NCI-H146 treated with DMSO at 0.1 percent for 48 hours (cell line): ENCODE data around the gene GON4L.
"Not testable (repeated sequence)": the region's sequence is repeated elsewhere in the genome, so short reads cannot be mapped to it uniquely, and the experiment has no call there.

Experiments
- DNase-seq: peaks from one replicate; lab custom pipeline; 2025; ENCODE audit not compliant: unreplicated experiment; lab: John Stamatoyannopoulos, UW

GON4L gene

GRCh38 chr1:155856975-155857930 lies at the start of gene GON4L:
TSS of gene GON4L (minus strand) at chr1:155857214. CDS start at chr1:155853780, 3,434 bp downstream.
- peak; percentile 86 for DNase-seq

GRCh38 chr1:155904261-155904660 lies 47.2 kb upstream of the GON4L start:
- no peak for DNase-seq

- no peak for DNase-seq
Measured at GRCh38 chr1:155900161-155900560, 43.1 kb upstream of the GON4L start.

GRCh38 chr1:155899683-155900082 lies 42.7 kb upstream of the GON4L start:
- DNase-seq = no peak

GRCh38 chr1:155898888-155899287 lies 41.9 kb upstream of the GON4L start:
- DNase-seq = no peak

GRCh38 chr1:155897746-155898145 lies 40.7 kb upstream of the GON4L start:
- DNase-seq = no peak

DNA sequence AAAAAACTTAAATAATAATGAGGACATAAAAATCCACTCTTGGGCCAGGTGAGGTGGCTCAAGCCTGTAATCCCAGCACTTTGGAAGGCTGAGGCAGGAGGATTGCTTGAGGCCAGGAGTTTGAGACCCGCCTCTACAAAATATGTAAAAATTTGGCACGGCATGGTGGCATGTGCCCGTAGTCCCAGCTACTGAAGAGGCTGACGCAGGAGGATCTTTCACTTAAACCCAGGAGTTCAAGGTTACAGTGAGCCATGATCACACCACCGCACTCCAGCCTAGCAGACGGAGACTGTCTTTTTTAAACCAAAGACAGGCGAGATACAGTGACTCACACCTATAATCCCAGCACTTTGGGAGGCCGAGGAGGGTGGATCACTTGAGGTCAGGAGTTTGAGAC lies 39.5 kb upstream of the GON4L start:
- not testable (repeated sequence) for DNase-seq

- not testable (repeated sequence) for DNase-seq
Measured at GRCh38 chr1:155895617-155896016, 38.6 kb upstream of the GON4L start.

DNA sequence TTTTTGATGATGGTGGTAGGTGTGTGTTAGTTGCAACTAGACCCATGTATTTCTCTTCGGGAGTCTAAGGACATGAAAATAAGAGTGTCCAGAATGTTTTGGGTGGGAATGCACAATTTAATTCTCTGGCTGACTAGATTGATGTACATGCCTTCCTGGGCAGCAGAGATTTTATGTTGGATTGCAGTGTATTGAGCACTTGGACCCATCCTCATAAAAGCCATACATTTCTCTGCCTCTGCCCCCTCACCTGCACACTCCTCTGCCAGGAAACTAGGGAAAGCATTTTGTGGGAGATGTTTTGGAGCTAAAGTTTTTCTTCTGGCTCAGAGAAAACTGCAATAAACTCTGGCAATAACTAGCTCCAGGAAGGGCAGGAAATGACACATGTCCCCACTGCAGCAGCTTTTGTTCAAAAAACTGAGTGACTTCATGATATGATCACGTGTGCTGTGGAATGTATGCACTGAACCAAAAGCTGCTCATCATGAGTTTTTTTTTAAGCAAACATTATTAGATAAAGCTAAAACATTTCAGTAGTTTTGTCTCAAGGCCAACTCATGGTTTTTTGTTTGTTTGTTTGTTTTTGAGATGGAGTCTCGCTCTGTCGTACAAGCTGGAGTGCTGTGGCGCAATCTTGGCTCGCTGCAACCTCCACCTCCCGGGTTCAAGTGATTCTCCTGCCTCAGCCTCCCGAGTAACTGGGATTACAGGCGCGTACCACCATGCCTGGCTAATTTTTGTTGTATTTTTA lies 36.6 kb upstream of the GON4L start:
- DNase-seq = no peak

DNA sequence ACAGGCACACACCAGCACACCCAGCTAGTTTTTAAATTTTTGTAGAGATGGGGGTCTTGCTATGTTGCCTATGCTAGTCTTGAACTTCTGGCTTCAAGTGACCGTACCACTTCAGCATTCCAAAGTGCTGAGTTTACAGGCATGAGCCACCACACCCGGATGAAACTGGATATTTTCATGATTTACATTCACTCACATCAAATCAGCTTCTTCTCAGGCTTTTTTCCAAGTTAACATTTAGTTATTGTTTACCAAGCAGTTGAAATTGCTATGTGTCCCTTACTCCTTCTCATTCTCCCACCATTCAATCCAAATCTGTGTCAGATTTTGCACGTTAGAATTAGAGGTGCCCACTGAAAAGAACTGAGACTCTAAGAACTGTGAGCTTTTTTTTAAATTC lies 35.8 kb upstream of the GON4L start:
- no peak for DNase-seq

- no peak for DNase-seq
Measured at GRCh38 chr1:155890251-155890650, 33.2 kb upstream of the GON4L start.

DNA sequence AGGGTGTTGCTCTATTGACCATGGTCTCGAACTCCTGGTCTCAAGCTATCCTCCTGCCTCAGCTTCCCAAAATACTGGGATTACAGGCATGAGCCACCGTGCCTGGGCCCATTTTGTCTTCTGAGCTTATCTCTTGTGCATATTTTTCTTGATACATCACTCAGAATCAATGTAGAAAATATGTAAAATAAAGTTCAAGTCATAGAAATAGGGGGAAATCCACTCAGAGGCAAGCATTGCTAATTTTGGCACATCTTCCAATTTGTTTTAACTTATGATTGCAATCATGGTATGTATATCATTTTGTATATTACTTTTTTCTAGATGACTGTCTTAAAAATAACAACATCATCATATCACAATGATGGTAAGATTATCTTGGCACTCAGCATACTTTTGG lies 32.6 kb upstream of the GON4L start:
- DNase-seq = no peak

- no peak for DNase-seq
Measured at GRCh38 chr1:155888481-155888880, 31.5 kb upstream of the GON4L start.

- DNase-seq = no peak
Measured at GRCh38 chr1:155884982-155885381, 28.0 kb upstream of the GON4L start.

- DNase-seq = no peak
Measured at GRCh38 chr1:155884031-155884960, 27.3 kb upstream of the GON4L start.

DNA sequence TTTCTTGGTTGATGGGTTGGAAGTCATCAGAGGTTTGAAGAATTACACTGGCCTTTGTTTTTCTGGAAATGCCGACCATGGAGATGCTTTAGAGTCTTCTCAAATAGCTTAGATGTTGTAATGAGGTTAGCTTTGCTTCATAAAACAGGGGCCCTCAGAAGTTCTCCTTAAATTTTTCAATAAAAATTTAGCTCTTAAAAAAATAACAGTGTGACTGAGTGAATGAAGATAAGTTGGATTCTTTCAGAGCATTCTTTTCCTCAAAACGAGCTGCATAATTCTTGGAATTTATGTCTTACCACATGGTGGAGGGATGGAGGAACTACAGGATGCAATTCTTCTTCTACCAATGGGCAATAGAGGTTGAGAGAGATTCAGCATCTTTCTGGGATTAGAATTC lies 25.8 kb upstream of the GON4L start:
- no peak for DNase-seq

DNA sequence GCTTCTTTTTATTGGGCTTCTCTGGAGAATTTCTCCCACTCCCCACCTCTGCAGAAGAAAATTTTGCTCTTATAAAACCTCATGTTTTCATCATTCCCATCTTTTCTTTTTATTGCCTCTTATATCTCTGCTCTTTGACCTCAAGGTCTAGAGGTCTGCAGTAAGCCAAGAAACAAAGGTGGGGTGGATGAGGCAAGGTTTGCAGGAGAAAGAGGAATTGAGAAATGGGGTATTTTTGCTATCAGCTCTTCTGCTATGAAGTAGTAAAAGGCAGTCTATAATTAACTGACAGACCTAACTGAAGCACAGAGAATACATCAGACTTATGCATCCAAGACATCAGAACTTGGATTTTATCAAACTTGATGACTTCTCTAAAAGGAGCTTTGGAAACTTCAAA lies 25.2 kb upstream of the GON4L start:
- no peak for DNase-seq

DNA sequence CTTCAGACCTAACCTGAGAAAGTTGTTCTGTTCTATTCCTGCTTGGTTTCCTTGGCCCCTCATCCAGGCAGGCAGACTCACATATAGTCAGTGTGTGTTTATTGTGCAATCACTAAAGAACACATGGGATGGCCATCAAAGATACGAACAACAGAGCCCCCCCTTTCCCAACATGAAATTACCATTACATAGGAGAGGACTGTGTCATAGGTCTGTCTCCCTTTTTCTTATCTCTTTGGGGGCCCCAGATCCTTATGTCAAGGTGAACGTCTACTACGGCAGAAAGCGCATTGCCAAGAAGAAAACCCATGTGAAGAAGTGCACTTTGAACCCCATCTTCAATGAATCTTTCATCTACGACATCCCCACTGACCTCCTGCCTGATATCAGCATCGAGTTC lies 23.9 kb upstream of the GON4L start:
- DNase-seq = no peak

GRCh38 chr1:155880251-155880650 lies 23.2 kb upstream of the GON4L start:
- DNase-seq = no peak

DNA sequence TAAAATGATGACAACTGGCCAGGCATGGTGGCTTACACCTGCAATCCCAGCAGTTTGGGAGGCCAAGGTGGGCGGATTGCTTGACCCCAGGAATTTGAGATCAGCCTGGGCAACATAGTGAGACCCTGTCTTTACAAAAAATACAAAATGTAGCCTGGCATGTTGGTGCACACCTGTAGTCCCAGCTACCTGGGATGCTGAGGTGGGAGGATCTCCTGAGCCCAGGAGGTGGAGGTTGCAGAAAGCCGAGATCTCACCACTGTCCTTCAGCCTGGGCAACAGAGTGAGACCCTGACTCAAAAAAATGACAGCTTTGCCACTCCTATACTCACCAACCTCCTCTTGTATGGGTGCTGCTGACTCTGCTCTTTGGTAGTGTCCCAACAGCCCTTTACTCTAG lies 20.9 kb upstream of the GON4L start:
- no peak for DNase-seq

DNA sequence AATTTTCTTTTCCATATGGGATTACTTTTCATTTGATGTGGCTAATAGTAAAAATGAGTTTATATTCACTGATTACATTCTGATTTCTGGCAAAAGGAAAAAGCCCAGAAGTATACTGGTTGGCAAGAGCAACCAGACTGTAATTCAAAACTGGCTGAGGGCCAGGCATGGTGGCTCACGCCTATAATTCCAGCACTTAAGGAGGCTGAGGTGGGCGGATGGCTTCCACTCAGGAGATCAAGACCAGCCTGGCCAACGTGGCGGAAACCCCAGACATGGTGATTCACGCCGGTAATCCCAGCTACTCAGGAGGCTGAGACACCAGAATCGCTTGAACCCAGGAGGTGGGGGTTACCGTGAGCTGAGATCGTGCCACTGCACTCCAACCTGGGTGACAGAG lies 16.8 kb upstream of the GON4L start:
- no peak for DNase-seq
